CD4-positive, alpha-beta T cell treated with Interleukin-6 for 4 hours (primary cell): ENCODE data around the gene TNRC6C.
"Not testable (repeated sequence)": the region's sequence is repeated elsewhere in the genome, so short reads cannot be mapped to it uniquely, and the experiment has no call there.

ENCODE experiments used
- DNase-seq: peaks from one replicate; pipeline ENCODE4 v3.0.0-alpha.2; 2020; ENCODE audit warnings: mixed read lengths

TNRC6C gene

GRCh38 chr17:78129351-78130089 lies 171.0 kb downstream of the TNRC6C start:
- DNase-seq = peak; percentile 69

DNA sequence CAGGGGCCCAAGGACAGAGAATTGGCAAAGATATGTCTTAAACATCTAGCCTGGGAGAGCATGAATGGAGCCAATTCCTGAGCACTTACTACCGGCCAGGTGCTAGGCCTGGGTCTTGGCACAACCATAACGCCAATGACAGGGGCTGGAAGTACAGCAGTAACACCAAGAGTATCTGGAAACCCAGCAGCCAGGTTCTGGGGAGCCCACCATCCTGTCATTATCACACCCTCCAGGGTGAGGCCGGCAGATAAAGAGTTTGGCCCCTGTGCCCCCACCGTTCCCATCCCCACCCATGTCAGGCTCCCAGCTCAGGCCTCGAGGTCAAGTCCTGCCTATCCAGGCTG lies 171.6 kb downstream of the TNRC6C start:
- DNase-seq = peak; percentile 26

DNA sequence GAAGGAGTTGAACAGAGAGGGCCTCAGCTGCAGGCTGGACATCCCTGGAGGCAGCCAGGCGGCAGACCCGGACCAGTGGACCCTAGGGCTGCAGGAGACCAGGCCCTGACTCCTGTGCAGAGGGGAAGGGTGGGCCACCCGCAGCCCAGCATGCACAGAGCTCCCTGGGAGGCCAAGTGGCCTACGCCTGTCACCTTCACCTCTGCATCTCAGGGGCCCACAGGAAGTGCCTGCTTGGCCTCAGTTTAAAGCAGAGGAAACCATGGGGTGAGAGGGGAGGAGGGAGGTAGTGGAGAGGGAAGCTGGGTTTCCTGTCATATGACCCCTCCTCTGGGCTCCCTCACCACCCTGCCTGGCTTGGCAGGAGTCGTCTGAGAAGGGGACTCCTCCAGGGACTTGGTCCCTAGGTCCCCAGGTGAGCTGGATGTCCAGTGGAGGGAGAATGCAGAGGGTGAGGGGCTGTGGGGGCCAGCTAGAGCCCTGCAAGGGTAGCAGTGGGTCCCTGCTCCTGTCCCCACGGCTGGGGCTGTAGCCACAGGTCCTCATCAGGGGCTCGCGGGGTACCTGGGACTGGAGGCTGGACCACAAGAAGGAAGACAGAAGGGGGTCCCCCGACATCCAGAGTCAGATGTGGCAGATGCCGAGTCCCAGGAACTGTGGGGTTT lies 172.1 kb downstream of the TNRC6C start, which contains the start of gene TMC8:
TMC8 (plus strand) TSS at position 335 of the 665 bp plus-strand sequence. CDS start 818 bp downstream, outside the sequence.
- DNase-seq = peak; percentile 85

DNA sequence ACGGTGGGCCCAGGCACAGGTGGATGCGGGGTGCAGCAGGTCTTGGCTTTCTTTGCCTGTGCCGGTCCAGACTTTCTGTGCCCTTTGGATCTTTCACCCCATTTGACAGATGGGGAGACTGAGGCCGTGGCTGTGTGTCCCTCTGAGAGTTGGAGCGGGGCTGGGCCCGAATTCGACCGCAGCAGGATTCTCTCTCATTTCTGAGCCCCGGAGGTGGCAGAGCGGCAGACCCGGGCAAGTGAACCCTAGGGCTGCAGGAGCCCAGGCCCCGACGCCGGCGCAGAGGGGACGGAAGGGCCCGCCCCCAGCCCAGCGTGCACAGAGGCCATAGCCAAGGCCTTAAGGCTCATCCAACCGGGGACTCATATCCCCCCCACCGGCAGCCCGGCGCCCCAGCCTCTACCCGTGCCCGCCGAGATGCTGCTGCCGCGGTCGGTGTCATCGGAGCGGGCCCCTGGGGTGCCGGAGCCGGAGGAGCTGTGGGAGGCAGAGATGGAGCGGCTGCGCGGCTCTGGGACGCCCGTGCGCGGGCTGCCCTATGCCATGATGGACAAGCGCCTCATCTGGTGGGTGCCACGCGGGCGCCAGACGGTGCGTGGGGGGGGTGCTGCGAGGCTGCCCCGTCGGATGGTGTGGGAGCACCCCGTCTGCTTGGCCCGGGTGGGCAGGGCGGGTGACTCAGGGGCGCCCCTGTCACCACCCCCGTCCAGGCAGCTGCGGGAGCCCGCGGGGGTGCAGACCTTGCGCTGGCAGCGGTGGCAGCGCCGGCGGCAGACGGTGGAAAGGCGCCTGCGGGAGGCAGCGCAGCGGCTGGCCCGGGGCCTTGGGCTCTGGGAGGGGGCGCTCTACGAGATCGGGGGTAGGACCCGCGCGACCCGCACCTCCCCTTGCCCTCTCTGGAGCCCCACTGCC lies 172.9 kb downstream of the TNRC6C start:
- DNase-seq = peak; percentile 62

DNA sequence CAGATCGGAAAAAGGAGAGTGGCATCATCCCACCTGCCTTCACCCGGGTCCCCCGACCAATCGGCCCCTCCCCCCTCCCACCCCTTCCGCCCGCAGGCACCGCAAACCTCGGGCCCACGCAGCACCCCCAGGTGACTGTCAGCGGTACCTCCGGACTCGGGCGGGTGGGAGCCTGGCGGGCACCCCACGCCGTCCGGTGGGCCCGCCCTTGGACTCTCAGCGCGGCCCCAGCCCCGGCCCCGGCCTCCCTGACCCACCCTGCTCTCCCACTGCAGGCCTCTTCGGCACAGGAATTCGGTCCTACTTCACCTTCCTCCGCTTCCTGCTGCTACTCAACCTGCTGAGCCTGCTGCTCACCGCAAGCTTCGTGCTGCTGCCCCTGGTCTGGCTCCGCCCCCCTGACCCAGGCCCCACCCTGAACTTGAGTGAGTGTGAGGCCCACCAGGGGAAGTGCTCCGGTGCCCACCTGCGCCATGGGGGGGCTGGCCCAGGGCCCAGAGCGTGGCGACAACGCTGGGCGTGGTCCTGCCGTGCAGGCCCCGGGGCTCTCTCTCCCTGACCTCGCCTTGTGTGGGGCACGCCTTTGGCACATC lies 173.7 kb downstream of the TNRC6C start:
- DNase-seq = peak; percentile 79

- no peak for DNase-seq
Measured at GRCh38 chr17:78132767-78133178, 174.3 kb downstream of the TNRC6C start.

DNA sequence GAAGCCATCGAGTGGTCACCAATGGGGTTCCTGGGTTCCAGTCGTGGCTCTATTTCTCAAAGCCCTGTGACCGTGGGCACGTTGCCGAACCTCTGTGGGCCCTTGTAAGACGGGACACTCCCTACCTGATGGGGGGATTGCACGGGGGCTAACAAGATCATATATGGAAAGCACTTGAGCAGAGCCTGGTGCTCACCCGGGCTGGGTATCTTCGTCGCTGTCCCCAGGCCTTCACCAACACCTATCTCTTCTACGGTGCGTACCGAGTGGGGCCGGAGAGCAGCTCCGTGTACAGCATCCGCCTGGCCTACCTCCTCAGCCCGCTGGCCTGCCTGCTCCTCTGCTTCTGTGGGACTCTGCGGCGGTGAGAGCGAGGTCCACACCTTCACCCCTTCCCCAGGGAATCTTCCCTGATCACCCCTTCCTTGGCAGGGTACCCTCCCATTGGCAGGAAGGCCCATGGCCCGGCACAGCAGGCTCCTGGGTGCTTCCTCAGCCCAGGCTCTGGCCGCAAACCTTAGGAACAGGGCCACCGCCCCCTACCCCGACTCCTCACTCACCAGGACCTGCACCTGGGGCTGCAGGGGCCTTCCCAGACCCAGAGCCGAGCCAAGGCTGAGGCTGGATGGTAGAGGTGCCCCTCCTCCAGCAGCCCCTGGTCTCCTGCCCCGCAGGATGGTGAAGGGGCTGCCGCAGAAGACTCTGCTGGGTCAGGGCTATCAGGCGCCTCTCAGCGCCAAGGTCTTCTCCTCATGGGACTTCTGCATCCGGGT lies 174.9 kb downstream of the TNRC6C start:
- peak; percentile 46 for DNase-seq

GRCh38 chr17:78133971-78134898 lies 175.7 kb downstream of the TNRC6C start:
- peak; percentile 88 for DNase-seq

DNA sequence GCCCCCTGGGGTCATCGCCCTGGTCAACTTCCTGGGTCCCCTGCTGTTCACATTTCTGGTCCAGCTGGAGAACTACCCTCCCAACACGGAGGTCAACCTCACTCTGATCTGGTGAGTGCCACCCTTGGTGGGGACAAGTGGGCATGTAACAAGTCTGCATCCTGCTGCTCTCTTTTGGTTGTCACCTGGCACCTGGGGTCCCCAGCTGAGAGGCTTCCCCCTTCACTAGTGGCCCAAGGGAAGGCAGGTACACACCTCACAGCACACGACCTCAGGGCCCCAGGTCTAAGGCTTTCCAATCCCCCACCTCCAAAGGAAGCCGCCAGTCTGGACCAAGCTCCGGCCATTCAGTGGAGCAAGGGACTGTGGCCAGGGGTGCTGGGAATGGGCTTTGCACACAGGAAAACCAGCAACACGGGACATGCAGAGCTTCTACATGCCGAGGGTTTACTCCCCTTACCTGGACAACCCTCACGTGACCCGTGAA lies 176.4 kb downstream of the TNRC6C start:
- no peak for DNase-seq

DNA sequence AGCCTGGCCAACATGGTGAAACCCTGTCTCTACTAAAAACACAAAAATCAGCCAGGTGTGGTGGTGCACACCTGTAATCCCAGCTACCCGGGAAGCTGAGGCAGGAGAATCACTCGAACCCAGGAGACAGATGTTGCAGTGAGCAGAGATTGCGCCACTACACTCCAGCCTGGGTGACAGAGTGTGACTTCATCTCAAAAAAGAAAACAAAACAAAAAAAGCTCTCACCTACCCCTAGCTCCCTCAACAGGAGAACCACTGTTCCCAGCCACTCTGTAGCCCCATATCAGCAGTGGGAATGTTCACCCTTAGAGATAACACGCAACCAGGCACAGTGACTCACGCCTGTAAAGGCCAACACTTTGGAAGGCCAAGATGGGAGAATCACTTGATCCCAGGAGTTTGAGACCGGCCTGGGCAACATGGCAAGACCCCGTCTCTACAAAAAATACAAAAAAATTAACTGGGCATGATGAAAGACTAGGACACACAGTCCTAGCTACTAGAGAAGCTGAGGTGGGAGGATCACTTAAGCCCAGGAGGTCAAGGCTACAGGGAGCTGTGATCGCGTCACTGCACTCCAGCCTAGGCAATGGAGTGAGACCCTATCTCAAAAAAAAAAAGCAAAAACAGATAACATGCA lies 177.5 kb downstream of the TNRC6C start:
- no peak for DNase-seq

GRCh38 chr17:78137392-78138203 lies 179.1 kb downstream of the TNRC6C start:
- DNase-seq = peak; percentile 60

GRCh38 chr17:78138204-78139060 lies 179.9 kb downstream of the TNRC6C start:
- DNase-seq = no peak

DNA sequence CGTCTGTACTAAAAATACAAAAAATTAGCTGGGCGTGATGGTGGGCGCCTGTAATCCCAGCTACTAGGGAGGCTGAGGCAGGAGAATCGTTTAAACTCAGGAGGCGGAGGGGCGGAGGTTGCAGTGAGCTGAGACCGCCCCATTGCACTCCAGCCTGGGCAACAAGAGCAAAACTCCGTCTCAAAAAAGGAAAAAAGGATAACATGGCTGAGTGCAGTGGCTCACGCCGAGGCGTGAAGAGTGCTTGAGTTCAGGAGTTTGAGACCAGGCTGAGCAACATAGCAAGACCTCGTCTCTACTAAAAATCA lies 181.3 kb downstream of the TNRC6C start:
- not testable (repeated sequence) for DNase-seq

- DNase-seq = peak; percentile 93
Measured at GRCh38 chr17:78140169-78141051, 181.9 kb downstream of the TNRC6C start.

DNA sequence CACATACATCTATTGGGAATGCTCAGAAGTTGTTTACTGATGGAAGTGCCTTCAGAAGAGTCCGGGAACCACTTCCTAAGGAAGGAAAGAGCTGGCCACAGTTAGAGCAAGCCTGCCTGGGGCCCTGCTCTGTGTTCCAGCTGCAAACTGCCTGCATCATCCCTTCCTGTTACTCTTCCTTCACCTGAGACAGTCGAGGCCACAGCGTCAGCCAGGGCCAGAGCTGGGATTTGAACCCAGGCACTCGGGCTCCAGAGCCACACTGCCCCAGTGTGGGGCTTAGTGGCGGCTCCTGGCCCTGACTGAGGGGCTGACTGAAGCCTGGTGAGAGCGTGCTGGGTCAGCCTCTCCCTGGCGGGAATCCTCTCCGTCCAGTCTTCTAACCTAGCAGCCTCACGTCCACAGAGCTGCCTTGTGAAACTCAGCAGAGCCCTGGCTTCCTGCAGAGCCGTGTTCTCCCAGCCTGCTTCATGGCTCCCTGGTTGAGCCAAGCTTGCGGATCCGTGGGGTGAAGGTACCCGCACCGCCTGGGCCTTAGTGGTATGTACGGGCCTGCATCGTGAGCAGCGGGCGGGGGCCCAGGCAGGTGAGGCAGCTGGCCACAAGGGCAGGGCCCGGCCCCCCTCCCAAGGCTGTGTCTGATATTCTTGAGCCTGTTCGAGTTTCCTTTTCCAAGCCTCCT lies 183.1 kb downstream of the TNRC6C start:
- DNase-seq = no peak

GRCh38 chr17:78142119-78142861 lies 183.8 kb downstream of the TNRC6C start:
- DNase-seq = no peak
